Measurements from ENCODE around the gene CDYL2.
"Not testable (repeated sequence)": the region's sequence is repeated elsewhere in the genome, so short reads cannot be mapped to it uniquely, and the experiment has no call there.

- TF ChIP-seq PREB (CRISPR knock-in tag; IDR thresholded peaks at IDR 0.05; ENCODE audit: borderline replicate concordance); CTCF (IDR thresholded peaks at IDR 0.05): not testable (repeated sequence)
These were observed 77.2 kb downstream of the CDYL2 start for GRCh38 chr16:80727066-80727763.
